ENCODE measurements around the gene SNCA. TPM values are rescaled to one million over a fixed set of nuclear protein-coding genes. Genes with fewer than 3 reads are reported as not detected.

Gene SNCA
- total RNA-seq, 2 experiments from 2014 or later: not detected

GRCh38 chr4:89765528-89765927 is 71.4 kb downstream of the SNCA start:
- no peak for ATAC-seq
- Mint-ChIP-seq H3K9me3 (no peaks in the 10 kb centered on the region), H3K4me1 (ENCODE audit: low read depth) (no peaks in the 10 kb centered on the region), H3K4me3 (no peak overlapping the region), H3K36me3 (ENCODE audit: low read depth) (no peaks in the 10 kb centered on the region), H3K27ac (no peak overlapping the region), H3K27me3 (no peaks in the 10 kb centered on the region)
- POLR2A ChIA-PET: no interaction called here
- intact Hi-C loops (cut with micrococcal nuclease): no loop called here
- TF ChIP-seq, protein P1, sequence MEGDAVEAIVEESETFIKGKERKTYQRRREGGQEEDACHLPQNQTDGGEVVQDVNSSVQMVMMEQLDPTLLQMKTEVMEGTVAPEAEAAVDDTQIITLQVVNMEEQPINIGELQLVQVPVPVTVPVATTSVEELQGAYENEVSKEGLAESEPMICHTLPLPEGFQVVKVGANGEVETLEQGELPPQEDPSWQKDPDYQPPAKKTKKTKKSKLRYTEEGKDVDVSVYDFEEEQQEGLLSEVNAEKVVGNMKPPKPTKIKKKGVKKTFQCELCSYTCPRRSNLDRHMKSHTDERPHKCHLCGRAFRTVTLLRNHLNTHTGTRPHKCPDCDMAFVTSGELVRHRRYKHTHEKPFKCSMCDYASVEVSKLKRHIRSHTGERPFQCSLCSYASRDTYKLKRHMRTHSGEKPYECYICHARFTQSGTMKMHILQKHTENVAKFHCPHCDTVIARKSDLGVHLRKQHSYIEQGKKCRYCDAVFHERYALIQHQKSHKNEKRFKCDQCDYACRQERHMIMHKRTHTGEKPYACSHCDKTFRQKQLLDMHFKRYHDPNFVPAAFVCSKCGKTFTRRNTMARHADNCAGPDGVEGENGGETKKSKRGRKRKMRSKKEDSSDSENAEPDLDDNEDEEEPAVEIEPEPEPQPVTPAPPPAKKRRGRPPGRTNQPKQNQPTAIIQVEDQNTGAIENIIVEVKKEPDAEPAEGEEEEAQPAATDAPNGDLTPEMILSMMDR (IDR thresholded peaks at IDR 0.05): no peak
- CTCF ChIA-PET: no interaction called here
- DNase-seq: no peak

DNA sequence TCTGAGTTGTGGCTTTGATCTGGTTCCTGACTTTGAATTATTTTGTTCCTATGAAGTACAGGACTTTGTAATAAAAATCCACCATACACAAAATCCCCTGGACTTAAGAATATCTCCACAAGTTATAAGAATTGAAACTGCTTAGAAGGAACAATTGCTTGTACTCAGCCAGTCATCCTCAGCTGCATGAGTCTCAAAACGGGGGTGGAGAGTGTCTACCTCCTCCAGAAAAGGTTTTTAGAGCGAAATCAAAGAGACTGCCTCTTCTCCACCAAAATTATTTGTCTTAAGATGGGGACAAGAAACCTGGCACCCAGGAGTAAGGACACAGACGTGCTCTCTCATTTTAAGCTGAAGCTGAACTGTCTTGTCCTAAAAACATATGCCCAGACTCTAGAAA is 74.7 kb downstream of the SNCA start:
- H3K36me3 Mint-ChIP-seq (ENCODE audit: low read depth): no peaks in the 10 kb centered on the region
- TF ChIP-seq, protein P1 (IDR thresholded peaks at IDR 0.05): no peak
- intact Hi-C loops (cut with micrococcal nuclease): no loop called here
- no peak overlapping the region for H3K27ac Mint-ChIP-seq
- no peak overlapping the region for H3K4me3 Mint-ChIP-seq
- ATAC-seq: no peak
- no peaks in the 10 kb centered on the region for H3K27me3 Mint-ChIP-seq
- H3K4me1 Mint-ChIP-seq (ENCODE audit: low read depth): no peaks in the 10 kb centered on the region
- DNase-seq: no peak
- POLR2A ChIA-PET: no interaction called here
- CTCF ChIA-PET: interaction anchor here (1.0 kb wide), 1 partner anchor 107 kb away, joined by 3 read pairs; no protein-coding TSS in a partner anchor
- H3K9me3 Mint-ChIP-seq: no peaks in the 10 kb centered on the region

- ATAC-seq: no peak
- Mint-ChIP-seq H3K9me3 (no peaks in the 10 kb centered on the region), H3K27ac (no peak overlapping the region), H3K4me1 (ENCODE audit: low read depth) (no peaks in the 10 kb centered on the region), H3K4me3 (no peak overlapping the region), H3K27me3 (no peaks in the 10 kb centered on the region), H3K36me3 (ENCODE audit: low read depth) (no peaks in the 10 kb centered on the region)
- no peak for DNase-seq
- ChIA-PET CTCF (no interaction called here), POLR2A (no interaction called here)
- intact Hi-C loops (cut with micrococcal nuclease): no loop called here
- TF ChIP-seq, protein P1 (IDR thresholded peaks at IDR 0.05): no peak
Observed at GRCh38 chr4:89759426-89759825, 77.5 kb downstream of the SNCA start.

GRCh38 chr4:89757154-89757719 is 79.7 kb downstream of the SNCA start:
- DNase-seq (no peak), ATAC-seq (no peak)
- intact Hi-C loops (cut with micrococcal nuclease): no loop called here
- Mint-ChIP-seq H3K4me1 (ENCODE audit: low read depth) (no peaks in the 10 kb centered on the region), H3K9me3 (no peaks in the 10 kb centered on the region), H3K27me3 (no peaks in the 10 kb centered on the region), H3K36me3 (ENCODE audit: low read depth) (no peaks in the 10 kb centered on the region), H3K4me3 (no peak overlapping the region), H3K27ac (no peak overlapping the region)
- TF ChIP-seq, protein P1 (IDR thresholded peaks at IDR 0.05): no peak
- ChIA-PET CTCF (no interaction called here), POLR2A (no interaction called here)

DNA sequence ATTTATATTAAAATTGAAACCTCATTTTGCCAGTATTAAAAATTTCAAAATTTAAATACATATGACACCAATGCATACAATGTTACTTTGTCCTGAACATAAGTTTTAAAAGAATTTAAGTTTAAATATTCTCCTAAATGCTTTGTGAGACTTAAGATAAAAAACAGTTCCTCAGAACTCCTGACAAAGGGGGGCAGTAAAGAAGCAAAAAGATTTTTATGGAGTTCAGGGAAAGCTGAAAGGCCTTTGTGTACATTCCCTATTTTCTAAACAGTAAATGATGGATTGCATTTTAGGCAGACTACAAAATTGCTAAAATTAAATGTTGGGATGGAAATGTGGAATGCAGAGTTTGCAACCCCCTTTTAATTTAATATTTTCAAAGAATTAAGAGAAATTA is 81.7 kb downstream of the SNCA start:
- DNase-seq (no peak), ATAC-seq (no peak)
- TF ChIP-seq, protein P1 (IDR thresholded peaks at IDR 0.05): no peak
- Mint-ChIP-seq H3K36me3 (ENCODE audit: low read depth) (no peaks in the 10 kb centered on the region), H3K9me3 (no peaks in the 10 kb centered on the region), H3K27me3 (peaks cover 4% of the 10 kb centered on the region), H3K27ac (no peak overlapping the region), H3K4me1 (ENCODE audit: low read depth) (no peaks in the 10 kb centered on the region), H3K4me3 (no peak overlapping the region)
- POLR2A ChIA-PET: no interaction called here
- intact Hi-C loops (cut with micrococcal nuclease): no loop called here
- CTCF ChIA-PET: no interaction called here
